ENCODE measurements around the gene SMOC2.

DNA sequence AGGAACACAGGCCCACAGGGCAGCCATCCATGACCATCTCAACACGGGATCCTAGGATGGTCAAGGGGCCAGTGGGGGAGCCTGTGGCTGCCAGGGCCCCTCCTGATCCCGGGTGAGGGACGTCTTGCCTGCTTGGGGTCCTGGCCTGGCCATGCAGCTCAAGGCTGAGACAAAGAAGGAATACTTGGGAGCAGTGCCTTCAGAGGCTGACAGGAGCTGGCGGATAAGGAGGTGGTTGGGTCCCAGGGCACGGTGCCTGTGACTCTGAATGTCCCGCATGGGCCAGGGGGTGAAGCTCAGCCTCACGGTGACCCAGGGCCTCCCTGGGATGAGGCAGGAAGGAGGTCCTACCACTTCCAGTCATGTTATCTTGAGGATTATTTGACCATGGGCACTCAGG lies 95.2 kb downstream of the SMOC2 start:
- TF ChIP-seq, protein P1, sequence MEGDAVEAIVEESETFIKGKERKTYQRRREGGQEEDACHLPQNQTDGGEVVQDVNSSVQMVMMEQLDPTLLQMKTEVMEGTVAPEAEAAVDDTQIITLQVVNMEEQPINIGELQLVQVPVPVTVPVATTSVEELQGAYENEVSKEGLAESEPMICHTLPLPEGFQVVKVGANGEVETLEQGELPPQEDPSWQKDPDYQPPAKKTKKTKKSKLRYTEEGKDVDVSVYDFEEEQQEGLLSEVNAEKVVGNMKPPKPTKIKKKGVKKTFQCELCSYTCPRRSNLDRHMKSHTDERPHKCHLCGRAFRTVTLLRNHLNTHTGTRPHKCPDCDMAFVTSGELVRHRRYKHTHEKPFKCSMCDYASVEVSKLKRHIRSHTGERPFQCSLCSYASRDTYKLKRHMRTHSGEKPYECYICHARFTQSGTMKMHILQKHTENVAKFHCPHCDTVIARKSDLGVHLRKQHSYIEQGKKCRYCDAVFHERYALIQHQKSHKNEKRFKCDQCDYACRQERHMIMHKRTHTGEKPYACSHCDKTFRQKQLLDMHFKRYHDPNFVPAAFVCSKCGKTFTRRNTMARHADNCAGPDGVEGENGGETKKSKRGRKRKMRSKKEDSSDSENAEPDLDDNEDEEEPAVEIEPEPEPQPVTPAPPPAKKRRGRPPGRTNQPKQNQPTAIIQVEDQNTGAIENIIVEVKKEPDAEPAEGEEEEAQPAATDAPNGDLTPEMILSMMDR (IDR thresholded peaks at IDR 0.05) = no peak
- TF ChIP-seq POLR2A (IDR thresholded peaks at IDR 0.05) = no peak

Measured in tibial nerve (tissue), 3 donors.